CD4-positive, alpha-beta T cell treated with Interleukin-10 for 1 hour (primary cell): ENCODE data around the gene THBS4.

Experiments
- DNase-seq: peaks from one replicate; pipeline ENCODE4 v3.0.0-alpha.2; 2020

Gene THBS4

DNA sequence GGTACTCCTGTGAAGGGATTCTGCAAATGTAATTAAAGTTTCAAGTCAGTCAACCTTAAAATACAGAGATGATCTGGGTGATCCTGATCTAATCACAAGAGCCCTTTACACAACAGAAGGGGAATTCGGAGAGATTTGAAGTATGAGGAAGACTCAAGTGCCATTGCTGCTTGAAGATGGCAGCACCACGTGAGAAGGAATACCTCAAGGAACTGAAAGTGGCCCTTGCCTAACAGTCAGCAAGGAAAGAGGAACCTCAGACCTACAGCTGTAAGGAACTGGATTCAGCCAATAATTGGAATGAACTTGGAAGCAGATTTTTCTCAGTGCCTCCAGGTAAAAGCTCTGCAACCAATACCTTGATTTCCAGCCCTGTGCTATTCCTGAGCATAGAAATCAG lies 87.4 kb downstream of the THBS4 start:
- no peak for DNase-seq

GRCh38 chr5:80124121-80124918 lies 89.2 kb downstream of the THBS4 start:
- DNase-seq: no peak

- DNase-seq: no peak
These were observed 90.1 kb downstream of the THBS4 start for GRCh38 chr5:80125022-80125961.

DNA sequence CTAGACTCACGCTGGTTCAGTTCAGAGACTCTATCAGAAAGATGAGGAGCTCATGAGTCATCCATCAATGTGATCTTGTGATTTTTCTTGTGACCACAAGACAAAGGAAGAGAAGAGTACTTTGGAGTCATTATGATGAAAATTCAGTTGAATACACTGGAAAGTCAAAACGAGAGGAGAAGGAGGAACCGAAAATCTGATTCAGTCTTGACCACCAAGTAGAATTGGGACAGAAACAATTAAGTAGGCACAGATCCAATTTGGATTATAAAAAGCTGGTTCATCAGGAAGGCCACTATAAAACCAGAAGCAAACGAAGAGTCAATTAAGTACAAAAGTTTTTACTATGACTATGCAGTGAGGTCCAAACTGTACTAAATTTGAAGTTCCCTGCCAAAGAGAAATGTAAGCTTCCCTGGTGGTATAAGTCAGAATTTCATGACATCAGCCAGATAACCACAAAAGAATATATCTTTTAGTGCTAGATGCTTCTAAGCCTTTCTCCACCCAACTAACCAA lies 90.9 kb downstream of the THBS4 start:
- peak; percentile 36 for DNase-seq

DNA sequence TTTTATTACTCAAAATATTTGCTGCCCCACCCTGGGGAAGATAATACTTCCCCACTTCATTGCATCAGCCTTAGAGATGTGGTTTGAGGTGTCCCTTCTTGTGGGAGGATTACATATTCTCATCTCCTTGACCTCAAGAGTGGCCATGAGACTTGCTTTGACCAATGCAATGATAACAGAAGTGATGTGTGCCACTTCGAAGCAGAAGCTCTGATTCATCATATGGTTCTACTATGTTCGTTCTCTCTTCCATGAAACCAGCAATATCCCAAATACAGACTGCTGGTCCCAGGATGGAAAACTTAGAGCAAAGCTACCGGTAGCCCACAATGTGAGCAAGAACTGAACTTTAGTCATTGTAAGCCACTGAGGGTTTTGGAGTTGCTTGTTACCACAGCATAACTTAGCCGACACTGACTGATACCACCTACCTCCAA lies 92.0 kb downstream of the THBS4 start:
- DNase-seq: no peak

- no peak for DNase-seq
These were observed 93.0 kb downstream of the THBS4 start for GRCh38 chr5:80128141-80128540.

DNA sequence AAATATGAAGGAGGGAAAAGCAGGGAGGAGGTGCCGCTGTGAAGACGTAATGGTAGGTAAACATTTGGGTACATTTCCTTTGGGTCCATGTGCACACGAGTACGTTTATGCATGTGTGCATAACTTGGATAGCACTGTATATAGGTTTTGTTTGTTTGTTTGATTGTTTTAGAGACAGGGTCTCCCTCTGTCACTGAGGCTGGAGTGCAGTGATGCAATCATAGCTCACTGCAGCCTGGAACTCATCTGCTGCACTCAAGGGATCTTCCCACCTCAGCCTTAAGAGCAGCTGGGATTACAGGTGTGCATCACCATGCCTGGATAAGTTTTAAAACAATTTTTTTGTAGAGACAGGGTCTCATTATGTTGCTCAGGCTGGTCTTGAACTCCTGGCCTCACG lies 94.0 kb downstream of the THBS4 start:
- no peak for DNase-seq
